HG03571 (cell line): ENCODE results near the gene SLC34A3.
"Not testable (repeated sequence)": the region's sequence is repeated elsewhere in the genome, so short reads cannot be mapped to it uniquely, and the experiment has no call there.

Source experiments
- ATAC-seq: cut with Tn5 transposase; IDR thresholded peaks from one replicate; pipeline ENCODE4 v1.9.1; 2021; ENCODE audit not compliant: unreplicated experiment

Gene SLC34A3

DNA sequence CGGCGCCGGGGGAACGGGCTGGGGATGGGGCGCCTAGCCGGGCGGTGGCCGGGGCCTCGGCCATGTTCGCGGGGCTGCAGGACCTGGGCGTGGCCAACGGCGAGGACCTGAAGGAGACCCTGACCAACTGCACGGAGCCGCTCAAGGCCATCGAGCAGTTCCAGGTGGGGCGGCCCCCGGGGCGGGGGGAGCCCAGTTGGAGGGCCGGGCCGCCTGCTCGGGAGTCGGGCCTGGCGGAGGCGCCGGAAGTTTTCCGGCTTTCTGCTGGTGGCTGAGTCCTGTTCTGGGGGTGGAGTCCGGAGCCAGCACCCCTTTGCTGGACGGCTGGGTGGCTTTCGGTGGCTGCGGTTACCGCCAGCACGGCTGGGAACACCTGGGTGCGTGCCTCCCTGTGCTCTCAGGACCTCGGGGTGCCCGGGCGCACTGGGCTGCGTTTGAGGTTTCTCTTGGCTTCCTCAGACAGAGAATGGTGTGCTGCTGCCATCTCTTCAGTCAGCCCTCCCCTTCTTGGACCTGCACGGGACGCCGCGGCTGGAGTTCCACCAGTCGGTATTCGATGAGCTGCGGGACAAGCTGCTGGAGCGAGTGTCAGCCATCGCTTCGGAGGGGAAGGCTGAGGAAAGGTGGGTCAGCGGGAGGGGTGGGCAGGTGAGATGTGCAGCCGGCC is 24.9 kb downstream of the SLC34A3 start:
- ATAC-seq: peak; percentile 18

DNA sequence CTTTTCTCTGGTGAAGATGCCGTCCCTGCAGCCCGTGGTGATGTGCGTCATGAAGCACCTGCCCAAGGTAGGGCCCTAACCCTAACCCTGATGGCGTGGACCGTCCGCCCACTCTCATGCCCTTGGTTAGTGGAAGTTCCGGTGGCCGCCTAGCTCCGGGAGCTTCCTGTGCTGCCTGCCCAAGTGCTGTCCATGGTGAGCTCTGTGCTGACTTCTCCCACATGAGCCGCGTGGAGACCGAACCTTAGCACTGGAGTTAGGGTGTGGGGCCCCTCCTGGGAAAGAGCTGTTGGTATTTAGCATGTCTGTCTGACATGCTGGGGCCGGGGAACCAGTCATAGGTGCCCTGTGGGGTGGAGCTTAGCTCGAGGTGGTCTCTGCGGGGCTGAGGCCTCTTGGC is 25.7 kb downstream of the SLC34A3 start:
- no peak for ATAC-seq

- no peak for ATAC-seq
These were observed 26.2 kb downstream of the SLC34A3 start for GRCh38 chr9:137256856-137257255.

- not testable (repeated sequence) for ATAC-seq
These were observed 31.6 kb downstream of the SLC34A3 start for GRCh38 chr9:137262173-137262908.

DNA sequence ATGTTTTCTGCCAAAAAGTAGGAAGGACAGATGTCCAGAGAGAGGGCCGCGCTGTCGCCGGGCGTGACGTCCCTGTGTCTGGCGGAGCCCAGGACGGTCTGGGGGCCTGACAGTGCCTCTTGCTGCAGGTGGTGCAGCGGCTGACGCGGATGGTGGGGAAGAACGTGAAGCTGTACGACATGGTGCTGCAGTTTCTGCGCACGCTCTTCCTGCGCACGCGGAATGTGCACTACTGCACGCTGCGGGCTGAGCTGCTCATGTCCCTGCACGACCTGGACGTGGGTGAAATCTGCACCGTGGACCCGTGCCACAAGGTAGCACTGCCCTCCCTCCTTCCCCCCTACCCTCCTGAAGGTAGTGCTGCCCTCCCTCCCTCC is 32.2 kb downstream of the SLC34A3 start:
- no peak for ATAC-seq

DNA sequence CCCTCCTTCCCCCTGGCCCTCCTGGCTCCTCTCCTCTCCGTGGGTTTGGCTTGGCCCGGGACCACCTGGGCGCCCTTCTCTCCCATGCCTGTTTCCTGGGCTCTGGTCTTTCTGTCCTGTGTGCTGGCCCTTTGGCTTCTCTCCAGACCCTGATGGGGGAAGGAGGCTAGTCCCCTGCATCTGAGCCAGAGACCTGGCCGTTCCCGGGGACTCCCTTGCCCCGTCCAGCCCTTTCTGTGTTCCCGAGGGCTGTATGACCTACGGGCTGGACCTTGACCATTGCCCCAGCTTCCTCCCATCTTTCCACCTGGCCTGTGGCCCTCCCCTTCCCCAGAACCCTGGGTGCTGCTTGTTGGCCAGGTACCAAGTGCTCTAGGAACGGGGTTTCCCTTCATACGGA is 32.8 kb downstream of the SLC34A3 start:
- no peak for ATAC-seq

DNA sequence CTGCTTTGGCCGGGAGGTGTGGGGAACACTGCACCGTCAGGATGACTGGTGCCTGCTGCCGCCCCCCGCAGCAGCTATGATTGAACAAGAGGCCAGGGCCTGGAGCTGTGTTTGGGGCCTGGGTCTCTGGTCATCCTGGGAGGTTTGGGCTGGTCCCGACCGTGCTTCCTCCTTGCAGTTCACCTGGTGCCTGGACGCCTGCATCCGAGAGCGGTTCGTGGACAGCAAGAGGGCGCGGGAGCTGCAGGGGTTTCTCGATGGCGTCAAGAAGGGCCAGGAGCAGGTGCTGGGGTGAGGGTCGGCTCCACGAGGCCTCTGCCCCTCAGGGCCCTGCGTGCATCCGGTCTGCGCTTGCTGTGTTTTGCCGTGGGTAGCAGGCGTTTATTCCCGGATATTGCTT is 33.4 kb downstream of the SLC34A3 start:
- ATAC-seq: no peak

DNA sequence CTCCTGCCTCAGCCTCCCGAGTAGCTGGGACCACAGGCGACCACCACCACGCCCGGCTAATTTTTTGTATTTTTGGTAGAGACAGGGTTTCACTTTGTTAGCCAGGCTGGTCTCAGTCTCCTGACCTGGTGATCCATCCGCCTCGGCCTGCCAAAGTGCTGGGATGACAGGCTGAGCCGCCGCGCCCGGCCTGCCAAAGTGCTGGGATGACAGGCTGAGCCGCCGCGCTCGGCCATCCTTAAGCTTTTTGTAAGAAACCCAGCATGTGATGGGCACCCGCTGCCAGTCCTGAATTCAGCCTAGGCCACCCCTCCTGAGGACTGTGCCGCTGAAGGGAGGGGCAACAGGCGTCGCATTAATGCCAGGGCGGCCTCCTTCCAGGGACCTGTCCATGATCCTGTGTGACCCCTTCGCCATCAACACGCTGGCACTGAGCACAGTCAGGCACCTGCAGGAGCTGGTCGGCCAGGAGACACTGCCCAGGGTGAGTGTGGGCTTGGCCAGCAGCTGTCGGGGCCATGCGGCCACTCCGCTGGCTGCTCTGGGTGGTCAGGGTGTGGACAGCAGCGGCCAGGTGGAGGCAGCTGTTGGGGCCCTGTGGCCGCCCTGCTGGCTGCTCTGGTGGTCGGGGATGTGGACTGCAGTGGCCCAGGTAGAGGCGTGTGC is 34.9 kb downstream of the SLC34A3 start:
- no peak for ATAC-seq

DNA sequence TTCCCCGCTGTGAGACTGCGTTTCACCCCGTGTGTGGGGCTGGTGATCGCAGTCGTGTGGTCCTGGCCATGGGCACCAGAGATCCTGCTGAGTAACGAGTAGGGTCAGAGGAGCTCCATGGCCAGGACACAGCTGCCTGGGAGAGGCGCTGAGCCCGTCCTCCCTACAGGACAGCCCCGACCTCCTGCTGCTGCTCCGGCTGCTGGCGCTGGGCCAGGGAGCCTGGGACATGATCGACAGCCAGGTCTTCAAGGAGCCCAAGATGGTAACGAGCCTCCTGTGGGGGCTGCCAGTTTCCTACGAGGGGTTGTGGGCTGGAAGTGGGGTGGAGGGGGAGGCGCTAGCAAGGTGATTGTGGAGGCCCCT is 35.4 kb downstream of the SLC34A3 start:
- ATAC-seq: no peak

DNA sequence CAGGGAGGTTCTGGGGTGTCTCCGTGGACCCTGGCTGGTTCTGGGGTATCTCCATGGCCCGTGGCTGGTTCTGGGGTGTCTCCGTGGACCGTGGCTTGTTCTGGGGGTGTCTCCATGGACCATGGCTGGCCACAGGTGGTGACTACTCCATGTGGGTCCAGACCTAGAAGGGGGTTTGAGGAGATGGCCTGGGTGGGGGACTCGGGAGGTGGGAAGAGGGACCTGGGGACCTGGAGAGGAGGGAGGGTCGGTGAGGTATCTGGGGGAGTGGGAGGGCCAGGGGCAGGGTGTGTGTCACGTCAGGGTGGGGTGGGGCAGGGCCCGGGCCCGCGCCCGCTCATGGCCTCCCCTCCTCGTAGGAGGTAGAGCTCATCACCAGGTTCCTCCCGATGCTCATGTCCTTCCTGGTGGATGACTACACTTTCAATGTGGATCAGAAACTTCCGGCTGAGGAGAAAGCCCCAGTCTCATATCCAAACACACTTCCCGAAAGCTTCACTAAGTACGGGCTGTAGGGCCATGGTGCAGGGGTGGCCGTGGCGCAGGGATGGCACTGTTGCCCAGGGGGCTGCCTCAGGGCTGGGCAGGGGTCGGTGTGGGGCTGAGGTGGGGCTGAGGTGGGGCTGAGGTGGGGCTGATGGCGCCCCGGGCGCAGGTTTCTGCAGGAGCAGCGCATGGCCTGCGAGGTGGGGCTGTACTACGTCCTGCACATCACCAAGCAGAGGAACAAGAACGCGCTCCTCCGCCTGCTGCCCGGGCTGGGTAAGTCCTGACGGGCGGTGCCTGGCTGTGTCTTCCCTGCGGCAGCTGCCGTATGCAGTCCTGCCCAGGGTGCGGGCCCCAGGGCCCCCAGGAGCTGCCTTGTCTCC is 36.1 kb downstream of the SLC34A3 start:
- ATAC-seq: no peak

- ATAC-seq: no peak
These were observed 37.2 kb downstream of the SLC34A3 start for GRCh38 chr9:137267933-137268355.

- ATAC-seq: no peak
These were observed 38.0 kb downstream of the SLC34A3 start for GRCh38 chr9:137268538-137269201.

- ATAC-seq: no peak
These were observed 38.6 kb downstream of the SLC34A3 start for GRCh38 chr9:137269231-137269772.

DNA sequence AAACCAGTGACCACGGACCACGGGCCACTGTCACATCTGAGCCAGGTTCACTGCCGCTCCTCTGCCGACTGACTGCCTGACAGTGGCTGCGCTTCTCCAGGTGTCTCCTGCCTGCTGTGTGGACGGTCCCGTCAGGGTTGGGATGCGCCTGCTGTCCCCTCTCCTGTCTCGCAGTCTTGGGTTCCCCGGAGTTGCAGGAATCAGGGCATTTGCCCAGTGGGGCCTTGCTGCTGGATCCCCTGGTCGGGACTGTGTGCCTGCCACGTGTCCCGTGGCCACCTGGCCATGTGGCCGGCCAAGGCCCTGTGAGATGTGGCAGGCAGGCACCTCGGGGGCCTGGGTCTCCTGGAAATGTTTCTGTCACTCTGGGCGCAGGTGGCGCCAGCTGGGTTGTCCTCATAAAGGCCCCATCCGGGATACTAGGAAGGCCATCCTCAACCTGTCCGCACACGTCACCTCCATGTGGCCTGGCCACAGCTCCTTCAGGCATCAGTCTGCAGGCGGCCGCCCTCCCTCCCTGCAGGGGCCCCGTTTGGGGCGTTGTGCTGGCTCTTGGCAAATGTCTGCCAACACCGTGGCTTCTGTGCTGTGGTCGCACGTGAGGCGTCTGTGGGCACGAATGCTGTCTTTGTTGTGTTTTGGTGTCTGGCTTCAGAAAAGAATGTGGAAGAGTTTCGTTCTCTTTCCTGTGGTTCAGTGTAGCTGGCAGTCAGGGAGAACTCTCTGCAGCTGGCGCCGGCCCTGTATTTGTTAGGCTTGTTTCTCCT is 40.4 kb downstream of the SLC34A3 start:
- ATAC-seq: no peak

- ATAC-seq: no peak
These were observed 41.0 kb downstream of the SLC34A3 start for GRCh38 chr9:137271696-137272076.

GRCh38 chr9:137272241-137273094 is 41.8 kb downstream of the SLC34A3 start:
- no peak for ATAC-seq

DNA sequence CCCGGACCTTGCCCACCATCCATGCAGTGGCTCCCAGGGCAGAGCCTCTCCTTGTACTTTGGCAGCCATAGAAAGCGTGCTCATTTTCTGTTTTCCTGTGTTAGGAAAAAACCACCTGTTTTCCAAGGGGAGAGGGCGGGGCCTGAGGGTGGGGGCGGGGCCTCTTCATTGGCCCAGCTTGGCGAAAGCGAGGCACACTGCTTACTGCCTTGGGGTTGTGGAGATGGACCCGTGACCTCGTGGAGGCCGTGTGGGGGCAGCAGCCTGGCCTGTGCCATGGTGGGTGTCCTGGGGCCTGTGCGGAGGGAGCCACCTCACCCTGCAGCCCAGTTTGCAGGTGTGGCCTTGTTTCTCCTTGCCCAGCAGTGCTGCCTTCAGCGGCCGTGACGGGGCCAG is 42.4 kb downstream of the SLC34A3 start:
- no peak for ATAC-seq

DNA sequence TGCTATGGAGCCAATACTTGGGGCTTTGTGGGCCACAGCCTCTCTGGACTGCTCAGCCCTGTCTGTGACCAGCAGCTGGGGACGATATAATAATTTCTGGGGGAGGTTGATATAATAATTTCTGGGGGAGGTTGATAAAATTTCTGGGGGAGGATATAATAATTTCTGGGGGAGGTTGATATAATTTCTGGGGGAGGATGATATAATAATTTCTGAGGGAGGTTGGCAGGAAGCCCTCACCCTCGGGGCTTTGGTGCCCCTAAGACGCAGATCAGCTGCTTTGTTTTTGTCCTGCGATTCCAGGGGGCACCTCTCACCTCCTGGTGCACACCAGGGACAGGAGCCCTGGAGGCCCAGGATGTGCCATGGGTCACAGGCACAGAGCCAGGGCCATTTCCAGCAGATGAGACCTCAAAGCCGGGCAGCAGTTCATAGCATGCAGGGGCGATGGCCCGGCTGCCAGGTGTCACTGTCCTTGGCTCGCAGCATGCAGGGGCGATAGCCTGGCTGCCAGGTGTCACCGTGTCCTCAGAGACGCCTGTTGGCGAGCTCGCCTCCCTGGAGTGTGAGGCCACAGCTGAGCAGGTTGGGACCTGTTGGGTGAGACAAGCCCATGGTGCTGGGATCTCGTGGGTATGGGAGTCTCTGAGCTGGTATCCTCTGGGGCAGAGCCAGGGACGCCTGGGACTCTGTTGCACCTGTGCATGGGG is 43.1 kb downstream of the SLC34A3 start:
- ATAC-seq: no peak
